ENCODE measurements around the gene UMAD1. TPM values are rescaled to one million over a fixed set of nuclear protein-coding genes. Genes with fewer than 3 reads are reported as not detected.

Gene UMAD1
- total RNA-seq, 1 donor from 2014 or later = 11.3 TPM

DNA sequence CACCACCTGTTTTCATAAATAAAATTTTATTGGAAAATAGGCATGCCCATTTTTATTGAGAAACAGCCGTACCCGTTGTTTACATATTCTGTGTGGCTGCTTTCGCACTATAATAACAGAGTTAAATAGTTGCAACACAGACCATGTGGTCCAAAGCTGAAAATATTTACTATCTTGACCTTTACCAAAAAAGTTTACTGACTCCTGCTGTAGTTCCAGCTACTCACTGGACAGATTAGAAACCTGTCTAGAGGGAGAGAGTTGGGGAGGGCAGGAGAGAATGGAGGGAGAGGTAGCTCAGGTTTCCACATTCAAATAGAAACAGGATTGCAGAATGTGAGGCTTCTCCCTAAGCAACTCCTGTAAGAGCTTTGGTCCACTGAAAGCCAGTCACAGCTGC lies 273.0 kb downstream of the UMAD1 start:
- no peak for FAIRE-seq

DNA sequence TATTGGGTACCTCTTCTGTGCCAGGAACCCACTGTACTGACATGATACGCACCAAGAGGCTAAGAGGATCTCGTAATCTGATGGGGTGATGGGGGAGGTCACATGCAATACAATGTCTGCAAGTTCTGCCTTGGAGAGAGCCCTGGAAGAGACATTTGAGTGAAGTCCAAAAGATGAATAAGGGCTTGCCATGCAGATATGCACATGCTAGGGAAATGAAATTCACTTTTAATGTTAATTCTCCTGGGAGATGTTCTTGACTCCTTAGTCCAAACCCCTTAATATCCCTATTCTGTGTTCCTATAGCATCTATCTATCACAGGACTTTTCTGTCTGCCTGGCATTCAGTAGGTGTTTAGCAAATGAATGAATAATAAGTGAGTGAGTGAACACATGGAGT lies 274.0 kb downstream of the UMAD1 start:
- Histone ChIP-seq H3K36me3 (ENCODE audit: control insufficient read depth, insufficient read depth, low read length) (no peaks in the 10 kb centered on the region), H3K27me3 (ENCODE audit: control insufficient read depth, insufficient read depth, low read length) (no peaks in the 10 kb centered on the region), H3K4me3 (ENCODE audit: low read depth, low read length) (no peak overlapping the region)
- no peak for DNase-seq (ENCODE audit: low read depth)
- TF ChIP-seq, protein P1, sequence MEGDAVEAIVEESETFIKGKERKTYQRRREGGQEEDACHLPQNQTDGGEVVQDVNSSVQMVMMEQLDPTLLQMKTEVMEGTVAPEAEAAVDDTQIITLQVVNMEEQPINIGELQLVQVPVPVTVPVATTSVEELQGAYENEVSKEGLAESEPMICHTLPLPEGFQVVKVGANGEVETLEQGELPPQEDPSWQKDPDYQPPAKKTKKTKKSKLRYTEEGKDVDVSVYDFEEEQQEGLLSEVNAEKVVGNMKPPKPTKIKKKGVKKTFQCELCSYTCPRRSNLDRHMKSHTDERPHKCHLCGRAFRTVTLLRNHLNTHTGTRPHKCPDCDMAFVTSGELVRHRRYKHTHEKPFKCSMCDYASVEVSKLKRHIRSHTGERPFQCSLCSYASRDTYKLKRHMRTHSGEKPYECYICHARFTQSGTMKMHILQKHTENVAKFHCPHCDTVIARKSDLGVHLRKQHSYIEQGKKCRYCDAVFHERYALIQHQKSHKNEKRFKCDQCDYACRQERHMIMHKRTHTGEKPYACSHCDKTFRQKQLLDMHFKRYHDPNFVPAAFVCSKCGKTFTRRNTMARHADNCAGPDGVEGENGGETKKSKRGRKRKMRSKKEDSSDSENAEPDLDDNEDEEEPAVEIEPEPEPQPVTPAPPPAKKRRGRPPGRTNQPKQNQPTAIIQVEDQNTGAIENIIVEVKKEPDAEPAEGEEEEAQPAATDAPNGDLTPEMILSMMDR (IDR thresholded peaks at IDR 0.05; ENCODE audit: insufficient read depth, low read length, severe bottlenecking) = no peak
- no peak for FAIRE-seq

More for the DNA sequence above, 273.0 kb downstream of the UMAD1 start:
- Histone ChIP-seq H3K36me3 (ENCODE audit: control insufficient read depth, insufficient read depth, low read length) (no peaks in the 10 kb centered on the region), H3K4me3 (ENCODE audit: low read depth, low read length) (no peak overlapping the region), H3K27me3 (ENCODE audit: control insufficient read depth, insufficient read depth, low read length) (no peaks in the 10 kb centered on the region)
- DNase-seq (ENCODE audit: low read depth) = no peak
- TF ChIP-seq, protein P1 (IDR thresholded peaks at IDR 0.05; ENCODE audit: insufficient read depth, low read length, severe bottlenecking) = no peak

DNA sequence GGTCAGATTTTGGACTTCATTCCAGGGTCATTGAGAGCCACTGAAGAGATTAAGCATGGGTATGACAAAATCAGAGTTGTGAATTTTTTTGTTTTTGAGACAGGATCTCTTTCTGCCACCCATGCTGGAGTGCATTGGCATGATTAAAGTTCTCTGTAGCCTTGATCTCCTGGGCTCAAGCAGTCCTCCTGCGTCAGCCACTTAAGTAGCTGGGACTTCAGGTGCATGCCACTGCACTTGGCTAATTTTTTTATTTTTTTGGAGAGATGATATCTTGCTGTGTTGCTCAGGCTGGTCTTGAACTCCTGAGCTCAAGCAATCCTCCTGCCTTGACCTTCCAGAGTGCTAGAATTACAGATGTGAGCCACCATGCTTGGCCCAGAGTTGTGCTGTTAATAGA lies 275.5 kb downstream of the UMAD1 start:
- DNase-seq (ENCODE audit: low read depth) (no peak), FAIRE-seq (no peak)
- no peaks in the 10 kb centered on the region for H3K36me3 ChIP-seq (ENCODE audit: control insufficient read depth, insufficient read depth, low read length)
- TF ChIP-seq, protein P1 (IDR thresholded peaks at IDR 0.05; ENCODE audit: insufficient read depth, low read length, severe bottlenecking) = no peak
- H3K4me3 ChIP-seq (ENCODE audit: low read depth, low read length) = no peak overlapping the region
- no peaks in the 10 kb centered on the region for H3K27me3 ChIP-seq (ENCODE audit: control insufficient read depth, insufficient read depth, low read length)

DNA sequence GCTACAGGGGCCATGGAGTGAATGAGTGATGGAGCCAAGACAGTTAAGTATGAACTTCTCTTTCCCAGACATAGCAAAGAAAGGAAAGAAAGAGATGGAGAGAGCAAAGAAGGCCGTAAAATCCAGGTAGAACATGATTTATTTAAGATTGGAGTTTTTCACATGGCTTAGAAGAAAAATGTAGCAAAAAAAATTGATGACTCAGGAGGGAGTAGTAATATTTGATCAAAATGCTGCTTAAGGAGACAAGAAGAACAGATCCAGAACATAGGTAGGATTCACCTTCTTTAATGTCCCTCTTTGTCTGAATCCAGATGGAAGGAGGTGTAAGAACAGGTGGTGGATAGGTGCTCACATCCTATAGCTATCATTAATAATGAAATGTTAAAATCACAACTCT lies 277.0 kb downstream of the UMAD1 start:
- TF ChIP-seq, protein P1 (IDR thresholded peaks at IDR 0.05; ENCODE audit: insufficient read depth, low read length, severe bottlenecking) = no peak
- FAIRE-seq = no peak
- no peak overlapping the region for H3K4me3 ChIP-seq (ENCODE audit: low read depth, low read length)

DNA sequence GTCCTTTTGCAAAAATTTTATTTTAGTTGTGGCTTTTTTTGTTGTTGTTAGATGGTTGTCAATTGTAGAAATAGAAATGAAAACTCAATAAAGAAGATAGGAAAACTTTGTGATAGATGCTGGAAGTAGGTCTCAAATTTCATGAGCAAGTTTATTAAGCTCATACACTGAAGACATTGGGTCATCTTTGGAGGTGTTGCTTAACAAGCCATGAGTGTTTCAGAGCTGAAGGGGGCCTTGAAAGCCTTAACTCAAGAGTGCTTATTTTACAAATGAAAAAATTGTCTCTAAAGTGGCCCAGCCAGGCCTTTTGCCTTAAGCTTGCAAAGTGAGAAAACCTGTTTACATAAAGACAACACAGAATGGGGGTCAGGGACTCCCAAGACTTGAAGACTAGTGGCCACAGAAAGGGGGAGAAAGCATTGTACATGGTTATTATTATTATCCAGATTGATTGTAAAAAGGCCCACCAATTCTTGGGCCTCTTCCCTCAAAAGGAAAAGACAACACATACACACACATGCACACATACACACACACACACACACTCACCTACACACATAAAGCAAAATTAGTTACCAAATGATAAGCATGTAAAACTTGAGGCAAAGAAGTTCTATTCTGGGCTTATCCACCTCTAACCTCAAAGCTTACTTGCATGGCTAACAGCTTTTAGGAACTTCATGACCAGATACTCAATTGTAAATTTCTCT lies 278.3 kb downstream of the UMAD1 start:
- FAIRE-seq = no peak
- H3K4me3 ChIP-seq (ENCODE audit: low read depth, low read length) = no peak overlapping the region
- no peak for DNase-seq (ENCODE audit: low read depth)
- no peaks in the 10 kb centered on the region for H3K36me3 ChIP-seq (ENCODE audit: control insufficient read depth, insufficient read depth, low read length)
- H3K27me3 ChIP-seq (ENCODE audit: control insufficient read depth, insufficient read depth, low read length) = no peaks in the 10 kb centered on the region
- TF ChIP-seq, protein P1 (IDR thresholded peaks at IDR 0.05; ENCODE audit: insufficient read depth, low read length, severe bottlenecking) = no peak

More for the DNA sequence above, 277.0 kb downstream of the UMAD1 start:
- DNase-seq (ENCODE audit: low read depth) = no peak
- Histone ChIP-seq H3K36me3 (ENCODE audit: control insufficient read depth, insufficient read depth, low read length) (no peaks in the 10 kb centered on the region), H3K27me3 (ENCODE audit: control insufficient read depth, insufficient read depth, low read length) (no peaks in the 10 kb centered on the region)
